ENCODE data around the gene SEMA3B.

The SEMA3B gene

GRCh38 chr3:50319181-50319893 is 50.4 kb downstream of the SEMA3B start:
- Histone ChIP-seq H3K4me2 (ENCODE audit: low read length) (no peak overlapping the region), H3K27ac (ENCODE audit: low read depth, low read length) (no peak overlapping the region), H3K4me3 (ENCODE audit: low read length) (no peak overlapping the region), H3K36me3 (ENCODE audit: control insufficient read depth, low read length) (peaks cover 14% of the 10 kb centered on the region), H3K79me2 (ENCODE audit: control insufficient read depth, low read length) (peaks cover 3% of the 10 kb centered on the region; the same call in 1 of the 2 replicates), H3K27me3 (ENCODE audit: control insufficient read depth, low read length) (no peaks in the 10 kb centered on the region), H4K20me1 (ENCODE audit: control insufficient read depth, insufficient read depth, low read depth, low read length) (no peaks in the 10 kb centered on the region), H3K4me1 (ENCODE audit: control insufficient read depth, low read length) (peaks cover 24% of the 10 kb centered on the region), H3K9me3 (ENCODE audit: control insufficient read depth, insufficient read depth, low read length) (no peaks in the 10 kb centered on the region), H3F3A (ENCODE audit: control insufficient read depth, insufficient read depth) (no peaks in the 10 kb centered on the region), H3K9me2 (replicated peaks; ENCODE audit: control insufficient read depth, low read length) (no peaks in the 10 kb centered on the region)
- TF ChIP-seq EZH2phosphoT487 (IDR thresholded peaks at IDR 0.05; ENCODE audit: borderline replicate concordance, low read length) = no peak
- TF ChIP-seq, protein P1, sequence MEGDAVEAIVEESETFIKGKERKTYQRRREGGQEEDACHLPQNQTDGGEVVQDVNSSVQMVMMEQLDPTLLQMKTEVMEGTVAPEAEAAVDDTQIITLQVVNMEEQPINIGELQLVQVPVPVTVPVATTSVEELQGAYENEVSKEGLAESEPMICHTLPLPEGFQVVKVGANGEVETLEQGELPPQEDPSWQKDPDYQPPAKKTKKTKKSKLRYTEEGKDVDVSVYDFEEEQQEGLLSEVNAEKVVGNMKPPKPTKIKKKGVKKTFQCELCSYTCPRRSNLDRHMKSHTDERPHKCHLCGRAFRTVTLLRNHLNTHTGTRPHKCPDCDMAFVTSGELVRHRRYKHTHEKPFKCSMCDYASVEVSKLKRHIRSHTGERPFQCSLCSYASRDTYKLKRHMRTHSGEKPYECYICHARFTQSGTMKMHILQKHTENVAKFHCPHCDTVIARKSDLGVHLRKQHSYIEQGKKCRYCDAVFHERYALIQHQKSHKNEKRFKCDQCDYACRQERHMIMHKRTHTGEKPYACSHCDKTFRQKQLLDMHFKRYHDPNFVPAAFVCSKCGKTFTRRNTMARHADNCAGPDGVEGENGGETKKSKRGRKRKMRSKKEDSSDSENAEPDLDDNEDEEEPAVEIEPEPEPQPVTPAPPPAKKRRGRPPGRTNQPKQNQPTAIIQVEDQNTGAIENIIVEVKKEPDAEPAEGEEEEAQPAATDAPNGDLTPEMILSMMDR (IDR thresholded peaks at IDR 0.05; ENCODE audit: low read depth, low read length, poor library complexity, severe bottlenecking) = no peak

DNA sequence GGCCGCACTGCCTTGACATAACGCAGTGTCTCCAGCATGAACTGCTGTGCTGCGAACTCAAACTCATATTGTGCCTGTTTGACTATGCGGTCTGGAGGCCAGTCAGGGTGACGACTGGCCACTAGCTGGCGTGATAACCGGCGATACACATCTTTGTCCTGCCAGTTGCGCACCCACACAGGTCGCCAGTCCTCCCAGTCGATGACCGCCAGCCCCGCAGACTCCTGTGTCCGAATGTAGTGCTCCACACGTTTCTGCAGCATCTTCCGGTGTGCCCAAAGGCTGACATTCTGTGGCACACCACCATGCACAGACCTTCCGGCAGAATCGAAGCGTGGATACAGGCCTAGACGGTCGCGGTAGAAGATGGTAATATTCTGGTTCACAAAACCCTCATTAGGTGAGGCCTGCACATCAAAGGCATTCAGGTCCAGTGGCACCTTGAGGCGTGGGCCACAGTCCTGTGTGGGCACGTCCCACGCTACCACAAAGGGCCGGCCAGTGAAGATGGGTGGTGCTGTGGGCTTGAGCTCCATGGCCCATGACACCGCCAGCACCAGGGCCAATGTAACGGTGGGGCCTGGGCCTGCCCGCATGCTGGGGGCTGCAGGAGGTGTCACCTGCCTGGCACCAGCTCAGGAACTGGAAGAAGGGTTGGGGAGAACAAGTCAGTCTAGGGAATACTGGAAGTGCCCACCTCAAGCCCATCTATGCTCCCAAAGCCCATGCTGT is 51.1 kb downstream of the SEMA3B start:
- TF ChIP-seq, protein P1 (IDR thresholded peaks at IDR 0.05; ENCODE audit: low read depth, low read length, poor library complexity, severe bottlenecking) = no peak
- TF ChIP-seq EZH2phosphoT487 (IDR thresholded peaks at IDR 0.05; ENCODE audit: borderline replicate concordance, low read length) = no peak
- Histone ChIP-seq H3F3A (ENCODE audit: control insufficient read depth, insufficient read depth) (no peaks in the 10 kb centered on the region; the same call in 1 of the 2 replicates), H4K20me1 (ENCODE audit: control insufficient read depth, insufficient read depth, low read depth, low read length) (no peaks in the 10 kb centered on the region), H3K9me2 (replicated peaks; ENCODE audit: control insufficient read depth, low read length) (no peaks in the 10 kb centered on the region), H3K36me3 (ENCODE audit: control insufficient read depth, low read length) (peaks cover 20% of the 10 kb centered on the region), H3K27me3 (ENCODE audit: control insufficient read depth, low read length) (no peaks in the 10 kb centered on the region), H3K4me1 (ENCODE audit: control insufficient read depth, low read length) (peaks cover 24% of the 10 kb centered on the region), H3K4me2 (ENCODE audit: low read length) (peak overlapping the region; percentile 56), H3K9me3 (ENCODE audit: control insufficient read depth, insufficient read depth, low read length) (no peaks in the 10 kb centered on the region), H3K27ac (ENCODE audit: low read depth, low read length) (no peak overlapping the region), H3K79me2 (ENCODE audit: control insufficient read depth, low read length) (peaks cover 3% of the 10 kb centered on the region; the same call in 1 of the 2 replicates), H3K4me3 (ENCODE audit: low read length) (peak overlapping the region; percentile 97)

- H3K4me1 ChIP-seq (ENCODE audit: control insufficient read depth, low read length) = peaks cover 24% of the 10 kb centered on the region
- H3K36me3 ChIP-seq (ENCODE audit: control insufficient read depth, low read length) = peaks cover 28% of the 10 kb centered on the region
- TF ChIP-seq, protein P1 (IDR thresholded peaks at IDR 0.05; ENCODE audit: low read depth, low read length, poor library complexity, severe bottlenecking) = no peak
- TF ChIP-seq EZH2phosphoT487 (IDR thresholded peaks at IDR 0.05; ENCODE audit: borderline replicate concordance, low read length) = no peak
- H3K27me3 ChIP-seq (ENCODE audit: control insufficient read depth, low read length) = no peaks in the 10 kb centered on the region
- H3K9me3 ChIP-seq (ENCODE audit: control insufficient read depth, insufficient read depth, low read length) = no peaks in the 10 kb centered on the region
- H4K20me1 ChIP-seq (ENCODE audit: control insufficient read depth, insufficient read depth, low read depth, low read length) = no peaks in the 10 kb centered on the region
- H3F3A ChIP-seq (ENCODE audit: control insufficient read depth, insufficient read depth) = no peaks in the 10 kb centered on the region; the same call in 1 of the 2 replicates
- H3K27ac ChIP-seq (ENCODE audit: low read depth, low read length) = peak overlapping the region; percentile 73
- H3K79me2 ChIP-seq (ENCODE audit: control insufficient read depth, low read length) = peaks cover 4% of the 10 kb centered on the region
- H3K9me2 ChIP-seq (replicated peaks; ENCODE audit: control insufficient read depth, low read length) = no peaks in the 10 kb centered on the region
- peak overlapping the region; percentile 56 for H3K4me2 ChIP-seq (ENCODE audit: low read length)
- H3K4me3 ChIP-seq (ENCODE audit: low read length) = peak overlapping the region; percentile 97
Observed at GRCh38 chr3:50320853-50321335, 51.9 kb downstream of the SEMA3B start.
